KOPT-K1 (cell line): ENCODE results near the gene SCUBE2.
"Not testable (repeated sequence)": the region's sequence is repeated elsewhere in the genome, so short reads cannot be mapped to it uniquely, and the experiment has no call there.

Experiments used
- H3K27ac ChIP-seq: fragments of 200-600 bp; sonication (generic); 2 replicates; pipeline ENCODE4 v1.5.1; 2016; ENCODE audit warnings: antibody characterized with exemption, mild to moderate bottlenecking, low read depth, low read length; ENCODE audit not compliant: poor library complexity, severe bottlenecking
- H3K36me3 ChIP-seq: fragments of 200-600 bp; sonication (generic); 2 replicates; pipeline ENCODE4 v1.5.1; 2017; ENCODE audit warnings: antibody characterized with exemption, mild to moderate bottlenecking, low read length, moderate library complexity; ENCODE audit not compliant: insufficient read depth
- H3K9me3 ChIP-seq: fragments of 200-600 bp; sonication (generic); 2 replicates; pipeline ENCODE4 v1.5.1; 2017; ENCODE audit warnings: antibody characterized with exemption, low read length, mild to moderate bottlenecking; ENCODE audit not compliant: insufficient read depth, poor library complexity, severe bottlenecking

The SCUBE2 gene

GRCh38 chr11:8998017-8998416 lies 93.4 kb downstream of the SCUBE2 start:
- H3K9me3 ChIP-seq: no peaks in the 10 kb centered on the region
- H3K36me3 ChIP-seq: no peaks in the 10 kb centered on the region
- H3K27ac ChIP-seq: no peak overlapping the region

DNA sequence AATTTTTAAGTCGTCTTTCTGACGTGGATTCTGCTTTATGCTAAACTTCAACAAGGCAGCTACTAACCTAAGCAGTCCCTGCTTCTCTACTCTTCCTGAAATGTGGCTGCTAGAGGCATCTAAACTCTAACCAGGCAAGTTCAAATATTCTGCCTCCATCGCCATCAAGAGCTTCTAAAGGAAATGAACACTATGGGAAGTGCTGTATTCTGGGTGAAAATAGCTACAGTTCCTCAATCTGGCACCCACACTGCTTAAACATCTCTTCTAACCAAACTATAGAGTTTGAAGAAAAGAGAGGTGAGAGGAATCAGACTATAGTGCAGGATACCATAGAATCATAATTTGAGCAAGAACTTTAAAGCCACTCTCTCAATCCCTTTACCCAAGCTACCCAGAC lies 93.9 kb downstream of the SCUBE2 start:
- H3K27ac ChIP-seq: no peak overlapping the region
- no peaks in the 10 kb centered on the region for H3K36me3 ChIP-seq
- H3K9me3 ChIP-seq: no peaks in the 10 kb centered on the region

DNA sequence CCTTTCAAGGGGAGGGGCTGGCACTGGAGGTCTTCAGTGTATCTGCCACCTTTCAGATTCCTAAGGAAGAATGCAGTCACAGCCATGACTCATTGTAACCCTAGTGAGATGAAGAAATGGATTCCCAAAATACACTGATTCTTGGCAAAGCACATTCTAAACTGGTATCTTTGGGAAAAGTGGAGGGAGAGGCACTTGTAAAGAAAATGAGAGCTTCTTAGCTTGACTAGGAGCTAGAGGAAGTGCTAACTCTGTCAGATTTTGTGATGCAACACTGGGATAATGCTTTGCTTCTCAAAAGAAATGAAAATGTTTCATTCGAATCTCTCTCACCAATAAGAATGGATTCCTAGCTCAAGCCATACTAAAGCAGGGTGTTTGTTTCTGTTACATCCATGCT lies 101.9 kb downstream of the SCUBE2 start:
- Histone ChIP-seq H3K27ac (no peak overlapping the region), H3K9me3 (no peaks in the 10 kb centered on the region), H3K36me3 (no peaks in the 10 kb centered on the region)

DNA sequence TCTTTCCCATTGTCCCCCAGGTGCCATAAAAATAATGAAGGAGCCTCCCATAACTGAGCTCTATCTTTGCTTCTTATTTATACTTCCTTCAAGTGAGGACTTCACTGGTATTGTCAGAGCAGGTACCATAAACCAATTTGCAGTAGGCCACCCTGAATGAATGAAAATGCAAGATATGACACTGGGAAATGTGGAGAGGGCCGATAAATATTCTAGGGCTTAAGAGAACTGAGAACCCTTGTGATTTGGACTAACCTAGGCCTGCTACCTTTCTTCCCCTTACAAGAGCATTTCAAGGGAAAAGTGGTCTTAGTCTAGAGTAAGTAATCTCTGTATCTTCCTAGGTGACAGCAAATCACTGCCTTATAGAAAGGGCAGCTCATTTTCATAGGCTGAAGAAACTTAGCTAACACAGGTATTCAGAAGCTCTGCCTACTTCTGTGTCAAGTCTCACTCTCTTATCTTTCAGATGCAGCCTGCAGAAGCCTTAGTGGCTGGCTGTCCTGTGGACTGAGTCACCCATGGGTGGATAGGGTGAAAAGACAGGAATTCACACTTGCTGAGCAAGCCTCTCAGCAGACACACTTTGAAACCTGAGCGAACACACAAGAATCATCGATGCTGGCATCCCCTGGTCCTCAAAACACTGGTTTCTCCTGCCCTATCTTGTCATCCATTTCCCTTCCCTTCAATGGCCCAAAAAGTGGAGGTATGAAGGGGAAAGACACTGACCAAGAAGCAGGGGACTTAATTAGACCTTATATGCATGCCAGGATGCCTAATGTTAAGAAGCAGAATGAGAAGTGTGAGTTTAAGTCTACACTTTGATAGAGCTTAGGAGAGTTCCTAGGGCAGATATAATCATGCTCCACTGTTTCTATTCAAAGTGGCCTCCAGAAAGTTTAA lies 102.8 kb downstream of the SCUBE2 start:
- no peak overlapping the region for H3K27ac ChIP-seq
- H3K36me3 ChIP-seq: no peaks in the 10 kb centered on the region

GRCh38 chr11:8987446-8987845 lies 104.0 kb downstream of the SCUBE2 start:
- Histone ChIP-seq H3K9me3 (no peaks in the 10 kb centered on the region), H3K36me3 (no peaks in the 10 kb centered on the region)

More for the DNA sequence above, 102.8 kb downstream of the SCUBE2 start:
- H3K9me3 ChIP-seq: no peaks in the 10 kb centered on the region

GRCh38 chr11:8986772-8987171 lies 104.6 kb downstream of the SCUBE2 start:
- not testable (repeated sequence) for H3K27ac ChIP-seq, H3K9me3 ChIP-seq, H3K36me3 ChIP-seq

More at GRCh38 chr11:8987446-8987845, 104.0 kb downstream of the SCUBE2 start:
- H3K27ac ChIP-seq: no peak overlapping the region

DNA sequence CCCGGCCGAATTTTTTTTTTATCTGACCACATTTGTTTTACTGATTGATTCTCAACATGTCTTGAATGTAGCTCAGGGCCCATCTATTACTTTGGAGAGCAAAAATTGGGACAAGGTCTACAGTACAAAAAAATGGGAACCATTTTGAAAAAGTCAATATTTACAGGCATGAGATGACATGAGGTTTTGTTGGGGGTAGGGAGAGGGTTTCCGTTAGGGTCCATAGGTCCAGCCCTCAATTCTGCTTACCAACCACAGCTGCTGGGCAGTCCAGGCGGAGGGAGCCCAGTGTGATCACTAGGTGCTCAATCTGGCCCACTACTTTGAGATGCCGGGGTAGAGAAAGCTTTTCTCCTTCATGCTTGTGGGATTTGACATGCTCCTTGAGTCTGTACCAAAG lies 105.9 kb downstream of the SCUBE2 start:
- Histone ChIP-seq H3K27ac (no peak overlapping the region), H3K9me3 (no peaks in the 10 kb centered on the region), H3K36me3 (no peaks in the 10 kb centered on the region)

DNA sequence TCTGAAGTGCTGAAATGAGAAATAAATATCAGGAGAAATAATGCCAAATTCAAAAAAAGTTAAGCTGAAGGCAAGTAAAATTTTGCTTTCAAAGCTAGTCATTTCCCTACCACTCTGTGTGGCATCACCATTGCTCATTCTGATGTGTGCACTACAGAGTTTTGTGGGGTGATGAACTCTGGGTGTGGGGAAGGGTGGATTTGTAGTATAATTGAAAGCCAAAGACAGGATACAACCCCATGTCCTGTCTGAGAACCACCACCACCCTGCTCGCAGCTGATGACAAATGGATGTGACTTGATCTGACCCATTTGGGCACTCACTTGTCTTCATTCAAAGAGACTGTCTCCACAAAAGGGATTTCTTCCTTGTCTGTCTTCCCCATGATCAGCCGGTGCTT lies 107.8 kb downstream of the SCUBE2 start:
- Histone ChIP-seq H3K27ac (no peak overlapping the region), H3K36me3 (no peaks in the 10 kb centered on the region), H3K9me3 (no peaks in the 10 kb centered on the region)

DNA sequence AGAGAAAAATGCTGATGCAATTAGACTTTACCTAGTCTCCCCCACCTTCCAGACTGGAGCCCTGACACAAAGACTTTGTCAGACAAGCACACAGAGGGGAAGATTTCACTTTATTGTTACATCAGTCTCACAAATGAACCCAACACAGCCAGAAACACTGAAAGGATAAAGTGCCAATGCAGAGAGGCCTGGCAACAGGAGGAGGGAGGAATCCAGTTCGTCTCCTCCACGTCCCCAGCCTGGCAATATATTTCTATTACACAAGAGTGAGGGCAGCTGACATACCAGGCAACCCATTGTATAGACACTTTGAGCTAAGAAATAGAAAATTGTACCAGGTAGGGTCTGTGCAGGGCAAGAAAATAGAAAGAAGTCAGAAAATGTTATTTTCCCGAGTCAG lies 110.9 kb downstream of the SCUBE2 start:
- Histone ChIP-seq H3K27ac (no peak overlapping the region), H3K9me3 (no peaks in the 10 kb centered on the region), H3K36me3 (no peaks in the 10 kb centered on the region)

- H3K36me3 ChIP-seq, H3K9me3 ChIP-seq, H3K27ac ChIP-seq: not testable (repeated sequence)
Measured at GRCh38 chr11:8979365-8979764, 112.0 kb downstream of the SCUBE2 start.

DNA sequence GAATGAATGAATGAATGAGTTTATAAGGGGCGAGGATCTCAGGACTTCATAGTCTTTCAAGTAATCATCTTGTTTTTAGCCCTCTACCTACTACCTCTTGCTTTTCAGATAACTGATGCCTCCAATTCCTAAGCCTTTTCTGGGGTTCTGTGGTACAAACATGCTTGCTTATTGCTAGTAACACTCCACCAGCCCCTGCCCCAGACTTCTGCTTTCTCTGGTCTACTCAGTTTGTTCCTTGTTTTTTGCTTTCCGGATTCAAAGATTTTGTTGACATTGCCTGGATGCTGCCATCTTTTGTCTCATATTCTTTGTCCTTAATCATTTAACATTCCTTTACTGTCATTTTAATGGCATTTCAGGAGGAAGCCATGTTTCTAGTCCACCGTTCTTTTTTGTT lies 118.3 kb downstream of the SCUBE2 start:
- no peaks in the 10 kb centered on the region for H3K9me3 ChIP-seq
- H3K36me3 ChIP-seq: no peaks in the 10 kb centered on the region
- no peak overlapping the region for H3K27ac ChIP-seq

- no peaks in the 10 kb centered on the region for H3K9me3 ChIP-seq
- no peak overlapping the region for H3K27ac ChIP-seq
- peaks cover 6% of the 10 kb centered on the region; the same call in 1 of the 2 replicates for H3K36me3 ChIP-seq
Measured at GRCh38 chr11:8971924-8972316, 119.5 kb downstream of the SCUBE2 start.

DNA sequence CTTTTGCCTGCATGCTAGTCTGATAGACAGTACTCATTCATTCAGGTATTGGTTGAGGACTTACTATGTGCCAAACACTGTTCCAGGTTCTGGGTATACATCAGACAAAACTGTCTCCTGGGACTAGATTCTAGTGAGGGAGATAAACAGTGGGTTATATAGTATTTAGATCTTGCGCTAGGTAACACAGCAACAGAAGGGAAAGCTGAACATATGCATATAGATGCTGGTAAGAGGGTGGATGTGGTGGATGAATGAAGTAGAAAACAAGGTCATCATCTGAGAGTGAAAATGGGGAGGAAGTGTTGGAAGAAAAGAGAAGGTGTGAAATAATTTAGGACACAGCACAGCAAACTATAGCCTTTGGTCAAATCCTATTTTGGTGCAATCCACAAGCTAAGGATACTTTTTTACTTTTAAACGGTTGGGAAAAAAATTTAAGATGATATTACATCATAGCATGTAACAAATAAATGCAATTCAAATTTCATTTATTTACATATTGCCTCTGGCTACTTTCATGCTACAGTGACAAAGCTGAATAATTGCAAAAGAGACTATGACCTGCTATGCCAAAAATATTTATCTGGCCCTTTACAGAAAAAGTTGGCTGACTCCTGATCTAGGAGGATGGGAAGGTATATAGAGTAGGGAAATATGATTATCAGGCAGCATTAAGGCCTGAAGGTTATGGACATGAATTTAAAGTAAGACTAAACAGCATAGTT lies 120.0 kb downstream of the SCUBE2 start:
- no peaks in the 10 kb centered on the region for H3K9me3 ChIP-seq
- H3K27ac ChIP-seq: no peak overlapping the region
- H3K36me3 ChIP-seq: peaks cover 6% of the 10 kb centered on the region; the same call in 1 of the 2 replicates
